GM21515 (cell line): ENCODE measurements around the gene KRTAP5-3.
"Not testable (repeated sequence)": the region's sequence is repeated elsewhere in the genome, so short reads cannot be mapped to it uniquely, and the experiment has no call there.

Experiments
- ATAC-seq: cut with Tn5 transposase; IDR thresholded peaks from one replicate; pipeline ENCODE4 v1.9.1; 2021; ENCODE audit not compliant: unreplicated experiment

The KRTAP5-3 gene

GRCh38 chr11:1584661-1585370, 23.4 kb downstream of the KRTAP5-3 start, which contains the start of gene KRTAP5-1:
KRTAP5-1 (minus strand) TSS chr11:1585283; CDS start chr11:1585249, 34 bp downstream.
- not testable (repeated sequence) for ATAC-seq

GRCh38 chr11:1582909-1583308, 25.4 kb downstream of the KRTAP5-3 start:
- not testable (repeated sequence) for ATAC-seq

- no peak for ATAC-seq
These were observed 26.3 kb downstream of the KRTAP5-3 start for GRCh38 chr11:1581976-1582375.

GRCh38 chr11:1576825-1577224, 31.4 kb downstream of the KRTAP5-3 start:
- ATAC-seq = no peak

GRCh38 chr11:1575756-1576155, 32.5 kb downstream of the KRTAP5-3 start:
- ATAC-seq = not testable (repeated sequence)

- no peak for ATAC-seq
These were observed 33.4 kb downstream of the KRTAP5-3 start for GRCh38 chr11:1574933-1575242.

GRCh38 chr11:1574238-1574932, 33.9 kb downstream of the KRTAP5-3 start:
- no peak for ATAC-seq

GRCh38 chr11:1573903-1574237, 34.4 kb downstream of the KRTAP5-3 start:
- no peak for ATAC-seq

GRCh38 chr11:1573077-1573902, 35.0 kb downstream of the KRTAP5-3 start:
- no peak for ATAC-seq

- peak; percentile 49 for ATAC-seq
These were observed 35.8 kb downstream of the KRTAP5-3 start, which contains the start of gene DUSP8 for GRCh38 chr11:1572197-1573076. DUSP8 (minus strand) TSS chr11:1572271; CDS start chr11:1565826, 6,445 bp downstream.

GRCh38 chr11:1571760-1572196, 36.5 kb downstream of the KRTAP5-3 start:
- ATAC-seq = no peak

GRCh38 chr11:1570896-1571759, 37.1 kb downstream of the KRTAP5-3 start:
- no peak for ATAC-seq

- no peak for ATAC-seq
These were observed 37.8 kb downstream of the KRTAP5-3 start for GRCh38 chr11:1570531-1570895.

- no peak for ATAC-seq
These were observed 38.2 kb downstream of the KRTAP5-3 start for GRCh38 chr11:1570001-1570453.

- no peak for ATAC-seq
These were observed 38.9 kb downstream of the KRTAP5-3 start for GRCh38 chr11:1569251-1569780.

GRCh38 chr11:1568441-1568911, 39.8 kb downstream of the KRTAP5-3 start:
- ATAC-seq = no peak

- no peak for ATAC-seq
These were observed 40.6 kb downstream of the KRTAP5-3 start for GRCh38 chr11:1567721-1568100.

GRCh38 chr11:1567052-1567720, 41.1 kb downstream of the KRTAP5-3 start:
- no peak for ATAC-seq
